T-helper 17 cell (primary cell): ENCODE data around the gene PLPP7. TPM values are rescaled to one million over a fixed set of nuclear protein-coding genes. Genes with fewer than 3 reads are reported as not detected.

Source experiments
- ATAC-seq: fragments of 150-1000 bp; cut with Tn5 transposase; 2 replicates; pipeline ENCODE4 v1.10.0; 2021; ENCODE audit warnings: mild to moderate bottlenecking, moderate library complexity
- DNase-seq, 3 donors: peaks; one replicate each; pipeline versions ENCODE4 v3.0.0 to v3.0.0-alpha.2; 2020 to 2021
- H3K9me3 ChIP-seq: one replicate; pipeline ENCODE4 v1.7.0; 2013; ENCODE audit warnings: low read length, mild to moderate bottlenecking; ENCODE audit not compliant: control insufficient read depth, poor library complexity, severe bottlenecking
- H3K27ac Mint-ChIP-seq: one replicate; pipeline ENCODE4 v1.8.0; 2022; ENCODE audit warnings: mild to moderate bottlenecking, moderate library complexity, mixed read lengths
- H3K27me3 Mint-ChIP-seq: one replicate; pipeline ENCODE4 v1.8.0; 2022; ENCODE audit warnings: mixed read lengths
- H3K36me3 Mint-ChIP-seq: one replicate; pipeline ENCODE4 v1.8.0; 2022; ENCODE audit warnings: low read depth, mixed read lengths
- H3K4me1 Mint-ChIP-seq: one replicate; pipeline ENCODE4 v1.8.0; 2022; ENCODE audit warnings: mild to moderate bottlenecking, mixed read lengths
- H3K4me3 Mint-ChIP-seq: one replicate; pipeline ENCODE4 v1.8.0; 2022; ENCODE audit warnings: mild to moderate bottlenecking, moderate library complexity, mixed read lengths
- total RNA-seq, 4 donors: library from RNA in 2 of 4; stranded (reverse) in 2 of 4; gene quantifications; one replicate each; pipeline ENCODE4 v1.2.3 and lab custom pipeline; 2022 to 2026

Gene PLPP7
- total RNA-seq, 2 donors from 2014 or later = 0.17 TPM; not detected in 1

DNA sequence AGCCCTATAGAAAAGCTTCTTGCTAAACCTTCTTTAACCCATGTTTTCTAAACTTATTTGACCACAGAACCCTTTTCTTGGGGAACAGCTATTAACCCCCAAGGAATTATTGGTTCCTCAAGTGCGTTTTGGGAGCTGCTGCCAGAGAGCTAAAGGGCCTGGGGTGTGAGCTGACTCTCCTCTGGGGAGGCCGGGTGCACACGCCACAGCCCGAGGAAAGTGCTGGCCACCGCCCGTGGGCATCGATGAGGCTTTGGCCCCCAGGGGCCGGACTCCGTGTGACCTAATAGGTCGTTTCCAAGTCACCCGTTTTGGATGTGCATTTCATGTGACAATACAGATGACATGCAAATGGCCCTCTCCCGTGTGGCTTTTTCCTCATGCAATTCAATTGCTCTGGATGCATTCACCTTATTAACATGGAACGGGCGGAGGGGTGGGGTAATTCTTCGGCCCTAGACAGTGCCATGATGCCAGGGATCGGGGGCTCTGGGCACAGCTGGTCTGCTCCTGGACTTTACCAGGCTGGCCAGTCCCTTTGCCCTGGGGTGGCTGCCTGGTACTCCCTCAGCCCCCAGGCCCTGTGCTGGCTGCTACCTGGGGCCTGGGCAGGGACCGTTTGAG lies 19.5 kb downstream of the PLPP7 start:
- Mint-ChIP-seq H3K36me3 (no peaks in the 10 kb centered on the region), H3K4me1 (peaks cover 17% of the 10 kb centered on the region), H3K27me3 (no peaks in the 10 kb centered on the region), H3K27ac (no peak overlapping the region), H3K4me3 (no peak overlapping the region)
- H3K9me3 ChIP-seq = no peaks in the 10 kb centered on the region
- ATAC-seq = no peak
- no peak for DNase-seq

DNA sequence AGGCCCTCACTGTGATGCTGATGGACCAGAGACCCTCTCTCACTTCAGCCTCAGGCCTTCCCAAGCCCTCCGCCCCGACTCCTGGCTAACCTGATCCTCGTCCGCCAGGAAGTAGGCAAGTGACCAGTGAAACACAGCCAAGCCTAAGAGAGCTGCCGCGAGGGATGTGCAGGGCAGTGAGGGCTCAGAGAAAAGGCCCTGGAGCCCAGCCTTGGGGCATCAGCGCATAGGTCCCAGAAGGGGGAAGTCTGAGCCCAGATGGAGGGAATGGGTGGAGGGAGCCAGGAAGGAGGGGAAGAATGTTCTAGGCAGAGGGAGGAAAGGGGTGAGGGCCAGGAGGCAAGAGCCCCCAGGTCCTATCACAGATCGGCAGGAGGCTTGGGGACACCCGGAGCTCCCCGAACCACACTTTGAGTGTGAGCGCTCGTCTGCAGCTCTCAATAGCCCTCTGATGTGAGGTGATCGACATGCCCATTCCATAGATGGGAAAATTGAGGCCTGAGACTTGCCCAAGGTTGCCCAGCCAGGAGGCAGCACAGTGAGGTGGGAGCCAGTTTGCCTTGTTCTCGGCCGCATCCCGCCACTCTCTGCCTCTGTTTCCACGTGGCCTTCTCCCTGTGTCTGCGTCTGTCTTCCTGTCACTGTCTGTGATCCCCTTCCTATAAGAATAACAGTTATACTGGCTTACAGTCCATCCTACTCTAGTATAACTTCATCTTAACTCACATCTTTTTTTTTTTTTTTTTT lies 20.2 kb downstream of the PLPP7 start:
- H3K36me3 Mint-ChIP-seq = no peaks in the 10 kb centered on the region
- no peaks in the 10 kb centered on the region for H3K9me3 ChIP-seq
- H3K4me3 Mint-ChIP-seq = no peak overlapping the region
- peak overlapping the region; percentile 61 for H3K27ac Mint-ChIP-seq
- ATAC-seq = no peak
- no peaks in the 10 kb centered on the region for H3K27me3 Mint-ChIP-seq
- H3K4me1 Mint-ChIP-seq = peaks cover 17% of the 10 kb centered on the region
- DNase-seq = no peak

DNA sequence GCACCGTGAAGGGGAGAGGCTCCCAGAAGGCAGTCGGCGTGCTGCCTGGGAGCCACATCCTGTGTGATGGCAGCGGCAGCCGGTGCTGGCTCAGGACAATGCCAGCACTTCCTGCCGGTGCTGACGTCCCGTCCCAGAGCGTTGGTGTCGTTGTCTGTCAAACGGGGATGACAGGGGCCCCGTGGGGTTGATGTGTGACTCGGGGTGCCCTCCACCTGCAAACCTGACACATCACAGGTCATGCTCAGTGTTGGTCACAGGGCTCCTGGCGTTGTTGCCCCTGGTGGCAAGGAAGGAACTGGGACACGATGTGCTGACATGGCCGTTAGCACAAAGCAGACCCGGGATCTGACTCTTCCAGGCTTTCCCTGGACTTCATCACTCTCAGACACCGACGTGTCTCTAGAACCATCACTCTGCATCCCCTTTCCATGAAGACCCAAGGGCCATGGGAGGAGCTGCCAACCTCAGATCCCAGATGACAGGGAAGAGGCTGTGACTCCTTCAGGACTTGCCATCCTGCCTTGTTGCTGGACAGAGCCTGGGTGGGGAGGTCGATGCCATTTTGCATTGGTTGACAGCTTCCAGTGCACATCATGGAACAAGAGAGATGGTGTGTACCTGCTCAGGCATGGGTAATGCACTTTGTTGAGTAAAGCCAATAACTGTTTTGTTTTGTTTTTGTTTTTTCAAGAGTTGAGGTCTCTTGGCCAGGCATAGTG lies 21.5 kb downstream of the PLPP7 start:
- H3K27me3 Mint-ChIP-seq = no peaks in the 10 kb centered on the region
- no peaks in the 10 kb centered on the region for H3K36me3 Mint-ChIP-seq
- peaks cover 17% of the 10 kb centered on the region for H3K4me1 Mint-ChIP-seq
- no peaks in the 10 kb centered on the region for H3K9me3 ChIP-seq
- ATAC-seq (peak; percentile 92), DNase-seq (peak; percentile 21 to 24 (median 21))
- H3K4me3 Mint-ChIP-seq = peak overlapping the region; percentile 77
- peak overlapping the region; percentile 61 for H3K27ac Mint-ChIP-seq

DNA sequence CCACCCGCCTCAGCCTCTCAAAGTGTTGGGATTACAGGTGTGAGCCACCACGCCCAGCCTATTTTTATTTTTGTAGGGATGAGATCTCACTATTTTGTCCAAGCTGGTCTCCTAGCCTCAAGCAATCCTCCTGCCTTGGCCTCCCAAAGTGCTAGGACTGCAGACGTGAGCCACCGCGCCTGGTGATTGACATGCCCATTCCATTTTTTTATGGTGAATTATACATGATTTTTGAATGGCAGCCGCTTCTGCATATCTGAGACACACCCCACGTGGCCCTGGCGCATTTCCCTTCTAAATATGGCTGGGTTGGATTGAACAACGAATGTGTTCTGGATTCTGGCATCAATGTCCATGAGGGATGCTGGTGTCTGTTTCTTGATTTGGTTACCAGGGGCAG lies 22.7 kb downstream of the PLPP7 start:
- Mint-ChIP-seq H3K4me1 (peaks cover 13% of the 10 kb centered on the region), H3K27me3 (no peaks in the 10 kb centered on the region), H3K4me3 (no peak overlapping the region), H3K27ac (no peak overlapping the region), H3K36me3 (no peaks in the 10 kb centered on the region)
- ATAC-seq (no peak), DNase-seq (no peak)
- no peaks in the 10 kb centered on the region for H3K9me3 ChIP-seq

DNA sequence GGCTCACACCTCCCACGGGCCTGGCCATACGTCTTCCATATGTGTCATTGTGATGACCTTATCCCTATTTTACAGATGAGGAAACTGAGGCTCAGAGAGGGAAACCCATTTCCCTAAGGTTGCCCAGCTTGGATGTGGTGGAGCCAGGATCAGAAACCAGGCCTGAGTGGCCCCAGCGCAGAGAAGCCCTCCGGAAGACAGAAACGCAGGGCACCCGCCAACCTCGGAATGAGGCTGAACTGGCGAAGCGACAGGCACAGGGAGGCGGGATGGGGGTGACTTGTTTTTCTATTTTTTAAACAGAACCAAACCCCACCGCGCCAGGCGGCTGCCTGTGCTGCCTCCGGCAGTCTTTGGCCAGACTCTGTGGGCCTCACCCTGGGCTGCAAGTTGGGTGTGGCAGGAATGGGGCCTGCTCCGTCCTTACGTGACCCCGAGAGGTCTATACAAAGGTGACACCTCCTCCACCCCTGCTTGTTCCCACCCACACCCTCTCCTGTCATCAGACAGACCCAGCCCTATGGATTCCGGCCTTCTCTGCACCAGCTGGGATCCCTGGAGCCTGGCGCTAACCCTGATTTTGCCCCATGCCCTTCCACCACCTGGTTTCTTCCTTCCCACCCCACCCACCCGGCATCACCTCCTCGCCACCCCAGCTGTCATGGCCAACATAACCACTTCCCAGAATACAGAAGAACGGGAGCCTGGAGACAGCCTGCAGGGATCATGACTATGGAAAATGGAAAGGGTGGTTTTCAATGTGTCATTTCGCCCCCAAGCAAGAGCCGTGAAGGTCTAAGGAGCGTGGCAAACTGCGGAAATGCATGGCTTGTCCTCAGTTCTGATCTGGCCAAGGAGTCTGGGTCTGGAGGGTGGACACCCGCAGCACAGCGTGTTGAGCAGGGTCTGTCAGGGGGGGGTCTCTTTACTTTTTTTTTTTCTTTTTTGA lies 23.6 kb downstream of the PLPP7 start:
- no peak overlapping the region for H3K4me3 Mint-ChIP-seq
- H3K4me1 Mint-ChIP-seq = peaks cover 13% of the 10 kb centered on the region
- ATAC-seq (no peak), DNase-seq (no peak)
- H3K27me3 Mint-ChIP-seq = no peaks in the 10 kb centered on the region
- no peak overlapping the region for H3K27ac Mint-ChIP-seq
- no peaks in the 10 kb centered on the region for H3K36me3 Mint-ChIP-seq
- H3K9me3 ChIP-seq = no peaks in the 10 kb centered on the region

DNA sequence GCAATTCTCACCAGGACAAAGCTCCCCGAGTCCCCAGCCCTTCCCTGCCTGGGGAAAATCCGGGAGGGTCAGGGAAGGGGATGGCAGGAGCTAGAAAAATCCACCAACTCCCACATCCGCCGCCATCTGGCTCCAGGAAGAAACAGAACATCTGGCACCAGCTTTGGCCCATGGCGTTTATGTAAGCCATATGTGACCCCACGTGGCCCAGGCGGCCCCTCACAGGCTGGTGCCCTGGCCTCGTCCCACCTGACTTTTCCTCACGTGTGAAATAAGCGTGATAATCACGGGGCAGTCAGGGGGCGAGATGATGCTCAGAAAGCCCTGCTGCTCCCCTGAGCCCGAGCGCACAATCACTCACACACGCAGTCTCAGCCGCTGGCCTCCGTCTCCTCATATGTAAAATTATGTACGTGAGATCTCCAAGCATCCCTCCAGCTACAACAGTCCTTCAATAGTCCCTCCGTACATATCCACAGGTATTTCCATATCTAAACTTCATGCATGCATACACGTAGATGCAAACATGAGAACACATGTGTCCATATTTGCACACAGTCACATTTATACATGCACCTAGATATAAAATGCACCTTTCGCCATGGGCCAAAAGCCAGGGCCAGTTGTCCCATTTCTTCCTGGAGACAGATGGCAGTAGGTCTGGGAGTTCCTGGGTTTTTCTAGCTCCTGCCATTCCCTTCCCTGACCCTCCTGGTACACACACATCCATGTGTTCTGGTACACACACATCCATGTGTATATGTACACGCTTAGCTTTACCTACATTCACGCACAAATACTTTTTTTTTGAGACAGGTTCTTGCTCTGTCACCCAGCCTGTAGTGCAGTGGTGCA lies 28.9 kb downstream of the PLPP7 start:
- no peaks in the 10 kb centered on the region for H3K27me3 Mint-ChIP-seq
- no peak overlapping the region for H3K27ac Mint-ChIP-seq
- no peaks in the 10 kb centered on the region for H3K36me3 Mint-ChIP-seq
- no peak overlapping the region for H3K4me3 Mint-ChIP-seq
- H3K9me3 ChIP-seq = no peaks in the 10 kb centered on the region
- ATAC-seq (no peak), DNase-seq (no peak)
- H3K4me1 Mint-ChIP-seq = peaks cover 3% of the 10 kb centered on the region

DNA sequence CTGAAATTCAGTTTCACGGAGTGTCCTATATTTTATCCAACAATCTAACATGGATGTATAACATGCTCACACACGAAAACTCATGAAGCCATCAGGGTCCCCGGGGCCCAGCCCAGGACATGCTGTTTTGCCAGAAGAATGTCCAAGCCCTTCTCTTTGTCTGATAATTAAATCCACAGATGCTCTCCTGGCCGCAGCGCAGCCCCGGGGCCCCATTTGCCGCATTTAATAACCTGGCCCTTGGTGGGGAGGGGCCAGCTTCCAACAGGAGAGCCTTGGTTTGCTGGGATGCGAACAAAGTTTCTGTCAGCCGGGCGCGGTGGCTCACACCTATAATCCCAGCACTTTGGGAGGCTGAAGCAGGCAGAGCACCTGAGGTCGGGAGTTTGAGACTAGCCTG lies 30.0 kb downstream of the PLPP7 start:
- H3K4me1 Mint-ChIP-seq = peaks cover 3% of the 10 kb centered on the region
- ATAC-seq (no peak), DNase-seq (no peak)
- H3K36me3 Mint-ChIP-seq = no peaks in the 10 kb centered on the region
- H3K9me3 ChIP-seq = no peaks in the 10 kb centered on the region
- no peak overlapping the region for H3K4me3 Mint-ChIP-seq
- H3K27me3 Mint-ChIP-seq = no peaks in the 10 kb centered on the region
- no peak overlapping the region for H3K27ac Mint-ChIP-seq

DNA sequence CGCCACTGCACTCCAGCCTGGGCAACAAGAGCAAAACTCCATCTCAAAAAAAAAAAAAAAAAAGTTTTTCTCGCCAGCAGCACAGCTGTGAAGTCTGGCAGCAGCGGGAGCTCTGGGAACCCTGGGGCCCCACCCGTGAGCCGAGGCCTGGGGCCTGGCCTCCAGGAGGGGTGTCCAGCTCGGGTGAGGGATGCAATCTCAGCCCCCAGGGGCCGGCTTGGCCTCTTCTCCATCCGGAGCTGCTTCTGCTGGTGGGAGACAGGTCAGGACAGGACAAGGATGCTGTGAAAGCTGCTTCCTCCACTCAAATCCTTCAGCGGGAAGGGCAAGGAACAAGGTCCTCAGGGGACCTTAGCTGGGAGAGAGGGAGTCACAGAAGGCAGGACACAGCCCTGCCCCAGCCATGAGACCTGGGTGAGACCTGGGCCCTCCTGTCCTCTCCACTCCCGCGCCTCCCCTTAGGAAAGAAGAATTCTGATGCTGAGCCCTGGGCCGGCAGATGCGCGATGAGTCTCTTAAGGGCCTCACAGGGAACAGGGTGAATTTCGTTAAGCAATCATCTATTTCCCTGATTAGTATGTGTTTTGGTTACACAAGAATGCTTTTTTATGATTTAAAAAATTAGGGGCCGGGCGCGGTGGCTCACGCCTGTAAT lies 30.6 kb downstream of the PLPP7 start:
- no peak for DNase-seq
- Mint-ChIP-seq H3K27me3 (no peaks in the 10 kb centered on the region), H3K36me3 (no peaks in the 10 kb centered on the region), H3K4me3 (no peak overlapping the region), H3K4me1 (peaks cover 3% of the 10 kb centered on the region), H3K27ac (no peak overlapping the region)
- H3K9me3 ChIP-seq = no peaks in the 10 kb centered on the region
- no peak for ATAC-seq

DNA sequence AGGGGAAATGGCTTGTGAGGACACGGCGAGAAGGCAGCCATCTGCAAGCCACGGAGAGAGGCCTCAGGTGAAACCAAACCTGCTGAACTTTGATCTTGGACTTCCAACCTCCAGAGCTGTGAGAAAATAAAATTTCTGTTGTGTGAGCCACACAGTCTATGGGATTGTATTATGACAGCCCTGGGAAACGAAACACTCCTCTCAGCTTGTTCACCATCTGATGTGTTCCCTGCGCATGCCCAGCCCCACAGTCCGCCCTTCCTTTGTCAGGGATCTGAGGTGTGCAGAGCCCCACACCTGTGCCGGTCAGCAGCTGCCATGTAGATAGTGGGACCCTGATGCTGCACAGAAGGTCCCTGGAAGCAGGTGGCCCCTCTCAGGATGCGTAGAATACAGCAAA lies 34.1 kb downstream of the PLPP7 start:
- H3K4me3 Mint-ChIP-seq = no peak overlapping the region
- no peaks in the 10 kb centered on the region for H3K4me1 Mint-ChIP-seq
- no peak for ATAC-seq
- H3K36me3 Mint-ChIP-seq = no peaks in the 10 kb centered on the region
- no peaks in the 10 kb centered on the region for H3K9me3 ChIP-seq
- no peak overlapping the region for H3K27ac Mint-ChIP-seq
- no peak for DNase-seq
- H3K27me3 Mint-ChIP-seq = no peaks in the 10 kb centered on the region

DNA sequence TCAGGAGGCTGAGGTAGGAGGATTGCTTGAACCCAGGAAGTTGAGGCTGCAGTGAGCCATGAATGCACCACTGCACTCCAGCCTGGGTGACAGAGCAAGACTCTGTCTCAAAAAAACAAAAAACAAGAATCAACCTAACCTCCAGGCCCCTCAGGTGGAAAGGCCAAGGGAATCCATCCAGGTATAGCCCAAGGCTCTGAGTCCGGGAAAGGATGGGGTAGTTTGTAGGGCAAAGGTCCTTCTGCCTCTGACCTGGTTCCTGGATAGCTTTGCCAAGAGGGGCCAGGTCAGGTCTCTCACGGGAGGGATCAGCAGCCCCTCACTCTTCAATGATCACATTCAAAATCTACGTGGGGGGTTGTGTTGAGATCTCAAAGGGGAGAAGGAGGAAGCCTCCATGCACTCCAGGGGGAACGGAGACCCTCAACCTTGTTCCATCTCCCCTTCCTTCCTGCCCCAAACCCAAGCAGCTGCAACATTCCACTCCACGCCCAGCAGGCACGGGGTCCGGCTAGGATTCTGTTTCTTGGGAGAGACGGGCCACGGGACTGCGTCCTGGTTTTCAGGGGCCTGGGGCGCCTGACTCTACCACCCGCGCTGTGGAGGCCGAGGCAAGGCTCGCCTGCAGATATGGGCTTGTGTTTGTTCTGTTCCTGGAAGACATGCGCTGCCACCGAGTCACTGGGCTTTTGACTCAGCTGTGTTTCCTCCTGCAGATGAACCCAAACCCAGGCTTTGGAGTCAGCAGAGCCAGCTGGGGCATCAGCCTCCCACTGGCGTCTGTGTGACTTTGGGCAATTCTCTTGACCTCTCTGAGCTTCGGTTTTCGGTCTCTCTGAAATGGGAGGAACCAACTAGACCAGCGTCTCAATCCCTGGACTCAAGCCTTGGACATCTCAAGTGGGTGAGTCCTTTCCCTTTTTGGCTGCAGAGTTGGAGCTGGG lies 35.5 kb downstream of the PLPP7 start:
- no peak for ATAC-seq
- Mint-ChIP-seq H3K4me1 (no peaks in the 10 kb centered on the region), H3K4me3 (no peak overlapping the region), H3K27ac (no peak overlapping the region), H3K27me3 (no peaks in the 10 kb centered on the region), H3K36me3 (no peaks in the 10 kb centered on the region)
- DNase-seq = no peak
- H3K9me3 ChIP-seq = no peaks in the 10 kb centered on the region

DNA sequence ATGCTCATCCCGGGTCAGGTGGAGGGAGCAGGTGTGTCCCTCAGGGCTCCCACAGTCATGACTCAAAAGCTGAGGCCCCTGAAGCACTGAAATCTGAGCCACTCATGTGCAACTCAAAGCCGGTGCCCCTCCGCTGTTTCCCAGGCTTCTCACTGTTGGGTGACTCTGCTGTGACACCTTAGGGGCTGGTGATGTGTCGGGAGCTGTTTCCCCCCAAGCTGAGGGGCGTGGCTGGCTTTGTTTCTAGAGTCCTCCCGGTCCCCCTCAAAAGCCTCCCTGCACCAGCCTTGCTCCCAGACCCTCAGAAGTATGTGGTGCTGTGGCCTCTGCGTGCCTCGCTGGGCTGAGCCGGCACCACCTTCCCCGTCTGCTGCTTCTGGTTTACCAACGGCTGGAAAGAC lies 39.7 kb downstream of the PLPP7 start:
- Mint-ChIP-seq H3K36me3 (no peaks in the 10 kb centered on the region), H3K4me1 (no peaks in the 10 kb centered on the region), H3K27me3 (no peaks in the 10 kb centered on the region), H3K4me3 (no peak overlapping the region), H3K27ac (no peak overlapping the region)
- ATAC-seq (no peak), DNase-seq (no peak)
- H3K9me3 ChIP-seq = no peaks in the 10 kb centered on the region
